Dendritic cell treated with granulocyte-macrophage colony-stimulating factor and Interleukin-4, amounts not matched to agents 40 ng/mL and 50 ng/mL, for 4 days (primary cell): ENCODE data around the gene VEGFA.

Experiments
- H3K27ac Mint-ChIP-seq: one replicate; pipeline ENCODE4 v1.8.0; 2022; ENCODE audit warnings: mild to moderate bottlenecking, mixed read lengths
- H3K27me3 Mint-ChIP-seq: one replicate; pipeline ENCODE4 v1.8.0; 2022; ENCODE audit warnings: mild to moderate bottlenecking, mixed read lengths
- H3K36me3 Mint-ChIP-seq: one replicate; pipeline ENCODE4 v1.8.0; 2022; ENCODE audit warnings: low read depth, mixed read lengths
- H3K4me1 Mint-ChIP-seq: one replicate; pipeline ENCODE4 v1.8.0; 2022; ENCODE audit warnings: low read depth, mixed read lengths
- H3K4me3 Mint-ChIP-seq: one replicate; pipeline ENCODE4 v1.8.0; 2022; ENCODE audit warnings: mild to moderate bottlenecking, moderate library complexity, mixed read lengths
- H3K9me3 Mint-ChIP-seq: one replicate; pipeline ENCODE4 v1.8.0; 2022; ENCODE audit warnings: mixed read lengths
- intact Hi-C: fragments of 100-400 bp; cut with micrococcal nuclease; formaldehyde crosslinking; loops from one replicate; pipeline ENCODE4 v1.15.0; 2022

Gene VEGFA

DNA sequence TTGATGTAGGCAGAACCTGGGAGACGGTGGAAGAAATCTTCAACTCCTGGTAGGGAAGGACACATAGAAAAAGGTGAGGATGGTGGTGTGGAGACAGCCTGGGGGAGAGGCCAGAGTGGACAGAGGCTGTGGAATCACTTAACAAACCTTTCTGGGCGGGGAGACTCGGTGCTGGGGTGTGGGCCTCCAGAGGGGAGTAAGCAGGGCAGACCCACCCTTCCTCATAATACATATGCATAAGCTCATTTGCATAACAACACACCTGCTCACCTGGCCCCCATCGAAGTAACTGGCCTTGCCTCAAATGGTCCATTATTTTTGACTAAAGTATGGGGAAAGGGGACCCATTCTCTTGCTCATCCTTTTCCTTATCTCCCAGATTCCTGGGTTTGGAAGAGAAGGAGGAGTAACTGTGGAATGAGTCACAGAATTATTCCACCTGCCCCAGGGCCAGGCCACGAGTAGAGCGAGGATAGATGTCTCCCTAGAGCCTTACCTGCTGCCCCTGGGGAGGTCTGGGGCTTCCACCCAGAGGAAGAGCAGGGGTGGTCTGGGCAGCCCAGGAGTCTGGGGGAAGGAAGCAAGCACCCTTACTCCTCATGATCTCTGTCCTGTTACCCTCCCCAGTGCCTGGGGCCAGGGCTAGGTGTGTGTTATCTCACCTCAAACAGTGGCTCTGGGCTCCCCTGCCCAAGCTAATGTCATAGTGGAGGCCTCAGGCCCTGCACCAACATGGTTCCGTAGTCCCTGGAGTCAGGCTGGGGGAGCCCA, 10.7 kb upstream of the VEGFA start:
- intact Hi-C loops: loop anchor here (5.0 kb wide), 1 partner anchor 92 kb away; no protein-coding TSS in a partner anchor
- no peaks in the 10 kb centered on the region for H3K9me3 Mint-ChIP-seq
- peaks cover 21% of the 10 kb centered on the region for H3K4me1 Mint-ChIP-seq
- H3K4me3 Mint-ChIP-seq: no peak overlapping the region
- peaks cover 45% of the 10 kb centered on the region for H3K27me3 Mint-ChIP-seq
- H3K27ac Mint-ChIP-seq: no peak overlapping the region
- no peaks in the 10 kb centered on the region for H3K36me3 Mint-ChIP-seq

DNA sequence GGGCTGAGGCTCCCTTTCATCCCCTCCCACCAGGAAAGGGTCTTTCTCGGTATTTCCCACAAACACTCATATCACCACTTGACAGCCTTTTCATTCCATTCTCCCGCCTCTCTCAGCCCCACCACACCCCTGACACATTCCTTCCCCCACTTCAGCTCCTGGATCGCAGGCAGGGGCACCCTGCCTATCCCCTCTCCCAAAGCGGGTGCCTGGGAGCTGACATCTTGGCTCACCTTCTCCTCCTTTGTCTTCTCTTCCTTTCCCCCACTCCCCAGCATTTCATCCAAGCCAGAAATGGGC, 10.2 kb upstream of the VEGFA start:
- no peak overlapping the region for H3K27ac Mint-ChIP-seq
- no peaks in the 10 kb centered on the region for H3K9me3 Mint-ChIP-seq
- no peaks in the 10 kb centered on the region for H3K36me3 Mint-ChIP-seq
- H3K27me3 Mint-ChIP-seq: peaks cover 51% of the 10 kb centered on the region
- H3K4me1 Mint-ChIP-seq: peaks cover 21% of the 10 kb centered on the region
- intact Hi-C loops: loop anchor here (5.0 kb wide), 1 partner anchor 93 kb away; no protein-coding TSS in a partner anchor
- H3K4me3 Mint-ChIP-seq: no peak overlapping the region

DNA sequence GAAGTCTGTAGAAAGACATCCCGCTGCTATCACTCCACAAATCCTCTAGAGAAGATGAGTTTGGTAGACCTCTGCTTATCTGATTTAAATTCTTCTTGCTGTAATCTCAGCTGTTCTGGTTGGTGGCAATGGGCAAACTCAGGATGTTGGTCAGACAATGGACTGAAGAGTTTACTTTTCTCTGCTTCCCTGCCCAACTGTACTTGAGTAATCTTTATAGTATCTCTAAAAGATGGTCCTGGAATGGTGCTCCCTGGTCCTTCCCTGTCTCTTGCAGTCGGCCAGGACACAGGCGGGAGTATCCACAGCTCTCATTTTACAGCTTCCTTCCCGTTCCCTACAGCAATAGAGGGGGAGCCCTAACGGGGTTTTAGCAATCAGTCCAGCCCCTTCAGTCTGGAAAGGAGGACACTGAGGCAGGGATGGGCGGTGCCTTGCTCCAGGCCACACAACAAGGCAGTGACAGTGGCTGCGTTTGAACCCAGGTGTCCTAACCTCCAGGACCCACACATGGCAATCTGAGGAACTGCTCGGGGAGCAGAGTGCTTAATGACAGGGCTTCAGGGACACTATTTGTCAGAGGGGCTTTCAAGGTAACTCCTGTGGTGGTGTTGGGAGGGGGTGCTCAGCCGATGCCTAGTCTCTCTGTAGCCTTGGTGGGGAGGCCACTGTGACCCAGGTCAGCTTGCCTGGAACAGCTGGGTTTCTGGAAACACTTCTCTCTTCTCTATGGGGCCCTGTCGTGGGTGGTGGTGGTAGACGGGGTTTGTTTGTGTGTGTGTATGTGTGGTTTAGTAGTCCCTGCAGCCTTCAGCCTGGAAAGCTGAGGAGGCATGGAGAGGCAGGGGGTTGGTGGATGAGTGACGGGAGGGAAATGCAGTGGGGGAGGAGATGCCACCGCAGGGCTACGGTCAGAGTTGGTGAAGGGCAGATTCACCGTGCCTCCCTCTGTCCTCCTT, 9.5 kb upstream of the VEGFA start:
- Mint-ChIP-seq H3K4me1 (peaks cover 21% of the 10 kb centered on the region), H3K36me3 (no peaks in the 10 kb centered on the region), H3K4me3 (no peak overlapping the region), H3K27me3 (peaks cover 52% of the 10 kb centered on the region), H3K9me3 (no peaks in the 10 kb centered on the region), H3K27ac (no peak overlapping the region)
- intact Hi-C loops: no loop called here

DNA sequence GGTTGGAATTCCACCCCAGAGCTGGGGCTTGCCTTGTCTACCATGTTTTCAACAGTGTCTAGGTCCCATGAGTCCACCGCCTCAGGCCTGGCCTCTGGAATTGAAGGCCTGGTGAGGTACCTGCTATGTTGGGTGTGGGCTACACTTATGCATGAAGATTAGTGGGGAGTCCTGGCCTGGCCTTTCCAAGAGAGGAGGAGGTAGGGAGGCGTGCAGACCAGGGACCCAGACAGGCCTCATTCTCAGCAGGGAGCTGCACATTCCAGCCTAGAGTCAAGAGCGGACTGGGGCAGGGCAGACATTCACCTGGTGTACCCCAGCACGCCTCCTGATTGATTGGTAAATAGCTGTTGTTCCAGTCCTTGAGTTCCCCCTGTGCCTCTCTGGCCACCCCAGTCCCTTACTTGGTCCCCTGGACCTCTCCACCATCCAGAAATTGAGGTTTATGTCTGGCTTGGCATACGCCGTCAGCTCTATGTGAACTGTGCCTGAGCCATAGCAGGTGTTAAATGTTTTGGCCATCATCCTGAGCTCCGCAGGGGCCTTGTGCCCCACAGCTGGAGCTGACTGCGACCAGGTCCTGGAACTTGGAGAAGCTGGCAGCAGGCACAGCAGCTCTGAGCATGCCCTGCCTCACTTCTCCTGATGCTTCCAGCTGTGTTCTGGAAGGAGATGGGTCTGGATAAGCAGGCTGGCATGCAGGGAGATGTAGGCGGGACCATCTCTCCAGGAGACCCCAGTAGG, 8.2 kb upstream of the VEGFA start:
- Mint-ChIP-seq H3K4me3 (no peak overlapping the region), H3K27ac (no peak overlapping the region), H3K9me3 (no peaks in the 10 kb centered on the region), H3K27me3 (peaks cover 62% of the 10 kb centered on the region), H3K4me1 (peaks cover 21% of the 10 kb centered on the region), H3K36me3 (no peaks in the 10 kb centered on the region)
- intact Hi-C loops: no loop called here

DNA sequence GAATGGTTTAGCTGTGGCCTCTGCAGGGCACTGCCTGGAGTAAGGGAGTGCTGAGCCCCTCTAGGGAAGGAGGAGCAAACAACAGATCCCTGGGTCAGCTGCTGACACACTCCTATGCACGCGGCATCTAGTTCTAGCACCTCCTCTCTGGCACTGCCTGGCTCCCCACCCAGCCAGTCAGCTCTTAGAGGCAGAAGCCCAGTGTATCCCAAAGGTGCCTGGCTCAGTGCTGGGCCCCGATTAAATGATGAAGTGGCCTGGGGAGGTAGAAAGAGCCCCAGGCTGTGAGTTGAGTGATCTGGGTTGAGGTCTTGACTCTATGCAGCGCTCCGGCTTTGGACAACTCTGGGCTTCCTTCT, 7.6 kb upstream of the VEGFA start:
- Mint-ChIP-seq H3K36me3 (no peaks in the 10 kb centered on the region), H3K9me3 (no peaks in the 10 kb centered on the region), H3K27ac (no peak overlapping the region), H3K4me1 (peaks cover 21% of the 10 kb centered on the region), H3K27me3 (peaks cover 65% of the 10 kb centered on the region), H3K4me3 (no peak overlapping the region)
- intact Hi-C loops: no loop called here

DNA sequence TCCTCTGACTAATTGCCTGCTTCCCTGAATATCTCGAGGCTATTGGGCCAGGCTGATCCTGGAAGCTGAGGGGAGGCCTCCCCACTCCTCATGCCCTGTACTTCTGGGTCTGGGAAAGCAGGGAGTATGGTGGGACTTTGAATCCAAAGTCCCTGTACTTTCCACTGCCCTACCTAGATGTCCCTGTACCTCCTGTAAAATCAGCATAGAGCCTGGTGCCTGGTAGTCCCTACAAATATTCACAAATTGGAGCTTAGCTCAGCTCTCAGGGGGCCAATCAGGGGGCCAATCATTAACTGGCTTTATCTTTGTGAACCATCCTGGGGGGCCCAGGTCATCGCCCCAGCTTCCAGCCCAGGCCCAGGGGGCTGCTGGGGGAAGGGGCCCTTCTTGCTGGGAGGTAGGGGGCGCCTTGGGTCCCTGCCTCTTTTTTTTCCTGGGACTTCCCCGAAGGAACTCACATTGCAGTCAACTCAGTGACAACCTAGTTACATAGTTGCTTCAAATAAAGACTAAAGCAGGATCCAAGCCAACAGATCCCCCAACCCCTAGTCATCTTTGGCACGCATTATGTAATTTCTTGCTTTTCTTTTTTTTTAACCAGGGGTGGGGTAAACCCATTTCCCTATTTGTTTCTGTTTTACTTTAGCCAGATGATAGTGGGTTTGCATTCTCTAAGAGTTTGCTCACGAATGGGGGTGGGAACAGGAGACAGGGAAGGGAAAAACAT, 6.9 kb upstream of the VEGFA start:
- Mint-ChIP-seq H3K4me3 (no peak overlapping the region), H3K27ac (no peak overlapping the region), H3K9me3 (no peaks in the 10 kb centered on the region), H3K36me3 (no peaks in the 10 kb centered on the region), H3K4me1 (peaks cover 21% of the 10 kb centered on the region), H3K27me3 (peaks cover 63% of the 10 kb centered on the region)
- intact Hi-C loops: no loop called here

DNA sequence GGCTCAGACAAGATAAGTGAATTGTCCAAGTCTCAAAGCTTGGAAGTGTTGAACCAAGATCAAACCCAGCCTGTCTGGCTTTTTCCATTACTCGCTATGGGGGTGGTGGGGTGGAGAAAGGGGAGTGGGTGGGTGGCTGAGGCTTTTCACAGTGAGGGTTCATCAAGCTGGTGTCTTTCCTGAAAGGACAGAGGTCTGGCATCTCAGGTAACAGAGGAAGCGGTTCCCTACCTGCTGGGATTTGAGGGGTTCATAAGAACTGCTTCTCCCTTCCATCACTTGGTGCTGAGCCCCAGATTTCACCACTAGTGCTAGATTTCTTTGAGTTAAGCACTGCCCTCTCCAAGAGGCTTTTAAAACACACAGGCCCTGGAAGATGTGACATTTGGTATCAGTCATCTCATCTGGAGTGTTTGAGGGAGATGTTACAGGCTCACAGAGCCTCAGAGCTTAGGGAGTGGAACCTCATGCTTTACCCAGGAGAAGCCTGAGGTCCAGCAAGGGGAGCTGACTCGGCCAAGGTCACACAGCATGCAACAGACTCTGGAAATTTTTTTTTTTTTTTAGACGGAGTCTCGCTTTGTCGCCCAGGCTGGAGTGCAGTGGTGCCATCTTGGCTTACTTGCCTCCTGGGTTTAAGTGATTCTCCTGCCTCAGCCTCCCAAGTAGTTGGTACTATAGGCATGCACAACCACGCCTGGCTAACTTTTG, 6.0 kb upstream of the VEGFA start:
- intact Hi-C loops: no loop called here

DNA sequence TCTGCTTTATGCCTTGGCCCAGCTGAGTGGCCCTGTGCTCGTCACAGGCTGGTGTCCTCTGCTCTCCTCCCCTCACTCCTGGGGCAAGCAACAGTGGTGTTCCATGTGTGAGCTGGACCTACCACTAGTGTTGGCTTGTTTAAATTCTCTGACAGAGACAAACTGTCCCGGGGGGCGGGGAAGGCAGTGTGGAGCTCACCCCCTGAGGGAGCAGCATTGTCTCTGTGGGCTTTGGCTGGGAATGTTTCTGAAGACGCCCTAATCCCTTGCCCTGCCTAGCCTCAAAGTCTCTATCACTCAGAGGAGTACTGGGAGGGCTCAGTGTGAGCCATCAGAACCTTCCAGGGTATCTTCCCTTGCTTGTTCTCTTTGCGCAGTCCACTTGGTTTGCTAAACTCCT, 5.2 kb upstream of the VEGFA start:
- H3K27me3 Mint-ChIP-seq: peaks cover 63% of the 10 kb centered on the region
- intact Hi-C loops: no loop called here
- H3K4me1 Mint-ChIP-seq: peaks cover 25% of the 10 kb centered on the region
- no peaks in the 10 kb centered on the region for H3K9me3 Mint-ChIP-seq
- H3K27ac Mint-ChIP-seq: no peak overlapping the region
- no peaks in the 10 kb centered on the region for H3K36me3 Mint-ChIP-seq
- H3K4me3 Mint-ChIP-seq: no peak overlapping the region

More for the DNA sequence above, 6.0 kb upstream of the VEGFA start:
- Mint-ChIP-seq H3K4me3 (no peak overlapping the region), H3K27ac (no peak overlapping the region), H3K36me3 (no peaks in the 10 kb centered on the region), H3K27me3 (peaks cover 63% of the 10 kb centered on the region), H3K4me1 (peaks cover 17% of the 10 kb centered on the region), H3K9me3 (no peaks in the 10 kb centered on the region)

DNA sequence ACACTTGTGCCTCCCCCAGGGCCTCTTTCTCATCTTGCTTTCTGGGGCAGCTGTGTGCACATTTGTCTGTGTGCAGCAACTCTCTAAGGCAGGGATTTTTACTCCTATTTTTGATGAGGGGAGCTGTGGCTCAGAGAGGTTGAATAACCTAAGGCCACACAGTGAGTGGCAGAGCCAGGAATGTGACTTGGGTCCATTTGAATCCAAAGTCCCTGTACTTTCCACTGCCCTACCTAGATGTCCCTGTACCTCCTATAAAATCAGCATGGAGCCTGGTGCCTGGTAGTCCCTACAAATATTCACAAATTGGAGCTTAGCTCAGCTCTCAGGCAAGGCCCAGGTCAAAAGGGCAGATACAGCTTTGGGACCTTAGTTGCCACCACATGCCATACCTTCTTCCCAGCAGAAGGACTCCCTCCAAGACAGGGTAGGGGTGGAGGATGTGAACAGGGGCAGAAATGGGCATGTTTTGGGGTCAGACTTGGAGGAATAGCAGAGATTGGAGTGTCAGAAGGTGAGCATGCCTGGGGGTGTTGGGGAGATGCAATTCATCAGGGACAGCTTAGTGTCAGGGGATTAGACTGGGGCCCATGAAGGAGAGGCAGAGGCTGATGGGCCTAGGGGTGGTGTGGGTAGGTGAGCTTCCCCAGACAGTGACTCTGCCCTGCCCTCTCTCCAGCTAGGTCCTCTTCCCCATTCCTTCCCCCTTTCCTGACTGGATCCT, 4.1 kb upstream of the VEGFA start:
- H3K4me3 Mint-ChIP-seq: no peak overlapping the region
- intact Hi-C loops: no loop called here
- peaks cover 52% of the 10 kb centered on the region for H3K27me3 Mint-ChIP-seq
- peaks cover 28% of the 10 kb centered on the region for H3K4me1 Mint-ChIP-seq
- H3K27ac Mint-ChIP-seq: no peak overlapping the region
- no peaks in the 10 kb centered on the region for H3K9me3 Mint-ChIP-seq
- H3K36me3 Mint-ChIP-seq: peaks cover 9% of the 10 kb centered on the region

DNA sequence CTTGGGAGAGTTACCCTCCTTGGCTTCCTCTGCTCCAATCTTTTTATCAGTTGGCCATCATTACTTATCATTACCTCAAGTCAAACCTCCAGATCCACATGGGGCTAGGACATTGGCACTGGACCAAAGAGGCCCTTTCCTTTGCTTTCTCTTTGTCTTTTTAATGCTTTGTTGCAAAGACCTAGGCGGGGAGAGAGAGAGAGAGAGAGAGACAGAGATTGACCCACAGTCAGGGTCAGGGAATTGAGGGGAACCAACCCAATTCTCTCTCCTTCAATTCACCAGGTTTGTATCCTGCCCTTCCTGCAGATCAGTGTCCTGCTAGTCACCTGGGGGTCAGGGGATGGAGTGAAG, 3.5 kb upstream of the VEGFA start:
- H3K27me3 Mint-ChIP-seq: peaks cover 46% of the 10 kb centered on the region
- no peaks in the 10 kb centered on the region for H3K9me3 Mint-ChIP-seq
- intact Hi-C loops: no loop called here
- H3K36me3 Mint-ChIP-seq: peaks cover 10% of the 10 kb centered on the region
- peaks cover 23% of the 10 kb centered on the region for H3K4me1 Mint-ChIP-seq
- no peak overlapping the region for H3K4me3 Mint-ChIP-seq
- no peak overlapping the region for H3K27ac Mint-ChIP-seq

DNA sequence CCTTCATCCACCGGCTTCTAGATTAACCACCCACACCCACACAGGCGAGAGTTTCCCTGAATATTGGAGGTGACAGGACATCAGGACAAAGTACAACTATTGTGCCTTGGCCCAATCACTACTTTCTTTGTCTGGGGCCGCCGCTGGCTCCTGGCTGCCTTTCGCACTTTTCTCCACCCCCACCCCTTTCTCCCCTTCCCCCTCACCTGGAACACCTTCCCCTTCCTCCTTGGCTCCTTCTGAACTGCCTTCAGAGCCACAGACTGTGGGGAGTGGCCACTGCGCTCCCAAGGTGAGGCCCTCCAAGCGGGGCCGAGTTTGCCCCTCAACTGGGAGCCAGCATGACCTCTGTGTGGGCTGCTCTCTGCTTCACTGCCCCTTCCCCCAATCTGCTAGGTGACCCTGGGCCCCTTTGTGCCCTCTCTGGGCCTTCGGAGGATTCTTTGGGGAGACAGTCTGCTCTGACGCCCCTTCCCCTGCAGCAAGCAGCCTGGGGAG, 3.0 kb upstream of the VEGFA start:
- intact Hi-C loops: no loop called here
- peaks cover 25% of the 10 kb centered on the region for H3K4me1 Mint-ChIP-seq

DNA sequence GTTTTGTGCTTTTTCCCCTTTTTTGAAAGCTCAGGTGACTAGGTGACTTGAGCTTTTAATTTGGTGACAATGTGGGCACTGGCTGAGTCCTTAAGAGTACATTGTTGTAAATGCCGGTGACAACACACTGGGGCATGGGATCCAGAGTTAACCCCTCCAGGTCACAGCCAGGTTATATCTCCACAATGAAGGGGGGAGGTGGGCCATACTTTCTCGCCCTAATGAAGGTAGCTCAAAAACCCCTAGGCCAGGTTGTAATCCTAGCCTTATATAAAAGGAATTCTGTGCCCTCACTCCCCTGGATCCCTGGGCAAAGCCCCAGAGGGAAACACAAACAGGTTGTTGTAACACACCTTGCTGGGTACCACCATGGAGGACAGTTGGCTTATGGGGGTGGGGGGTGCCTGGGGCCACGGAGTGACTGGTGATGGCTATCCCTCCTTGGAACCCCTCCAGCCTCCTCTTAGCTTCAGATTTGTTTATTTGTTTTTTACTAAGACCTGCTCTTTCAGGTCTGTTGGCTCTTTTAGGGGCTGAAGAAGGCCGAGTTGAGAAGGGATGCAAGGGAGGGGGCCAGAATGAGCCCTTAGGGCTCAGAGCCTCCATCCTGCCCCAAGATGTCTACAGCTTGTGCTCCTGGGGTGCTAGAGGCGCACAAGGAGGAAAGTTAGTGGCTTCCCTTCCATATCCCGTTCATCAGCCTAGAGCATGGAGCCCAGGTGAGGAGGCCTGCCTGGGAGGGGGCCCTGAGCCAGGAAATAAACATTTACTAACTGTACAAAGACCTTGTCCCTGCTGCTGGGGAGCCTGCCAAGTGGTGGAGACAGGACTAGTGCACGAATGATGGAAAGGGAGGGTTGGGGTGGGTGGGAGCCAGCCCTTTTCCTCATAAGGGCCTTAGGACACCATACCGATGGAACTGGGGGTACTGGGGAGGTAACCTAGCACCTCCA, 2.2 kb upstream of the VEGFA start:
- Mint-ChIP-seq H3K9me3 (no peaks in the 10 kb centered on the region), H3K27me3 (peaks cover 34% of the 10 kb centered on the region), H3K36me3 (peaks cover 18% of the 10 kb centered on the region), H3K27ac (no peak overlapping the region), H3K4me1 (peaks cover 34% of the 10 kb centered on the region), H3K4me3 (no peak overlapping the region)
- intact Hi-C loops: no loop called here

More for the DNA sequence above, 3.0 kb upstream of the VEGFA start:
- Mint-ChIP-seq H3K27me3 (peaks cover 41% of the 10 kb centered on the region), H3K4me3 (no peak overlapping the region), H3K9me3 (no peaks in the 10 kb centered on the region), H3K27ac (no peak overlapping the region), H3K36me3 (peaks cover 12% of the 10 kb centered on the region)
